Activated T-helper 1 cell treated with anti-CD3 and anti-CD28 coated beads, Interleukin-12 subunit alpha, Interleukin-12 subunit beta, Interleukin-2, Interleukin-4 antibody, amounts not matched to agents 30 ng/mL and 10 ng/mL and 1 ng/mL, durations not matched to agents 14 hours and 24 hours and 36 hours (primary cell): ENCODE measurements around the gene RXRG. TPM values are rescaled to one million over a fixed set of nuclear protein-coding genes. Genes with fewer than 3 reads are reported as not detected.

Experiments
- DNase-seq: peaks from one replicate; pipeline ENCODE4 v3.0.0; 2021; ENCODE audit warnings: low spot score
- H3K27ac Mint-ChIP-seq: one replicate; pipeline ENCODE4 v1.8.0; 2021; ENCODE audit warnings: mild to moderate bottlenecking, mixed read lengths
- H3K27me3 Mint-ChIP-seq: one replicate; pipeline ENCODE4 v1.8.0; 2022; ENCODE audit warnings: mild to moderate bottlenecking, moderate library complexity, mixed read lengths; ENCODE audit not compliant: insufficient read depth
- H3K36me3 Mint-ChIP-seq: one replicate; pipeline ENCODE4 v1.8.0; 2021; ENCODE audit warnings: low read depth, mixed read lengths
- H3K4me1 Mint-ChIP-seq: one replicate; pipeline ENCODE4 v1.8.0; 2021; ENCODE audit warnings: low read depth, mixed read lengths
- H3K4me3 Mint-ChIP-seq: one replicate; pipeline ENCODE4 v1.8.0; 2021; ENCODE audit warnings: mild to moderate bottlenecking, moderate library complexity, mixed read lengths
- H3K9me3 Mint-ChIP-seq: one replicate; pipeline ENCODE4 v1.8.0; 2021; ENCODE audit warnings: mixed read lengths
- intact Hi-C: fragments of 100-400 bp; cut with micrococcal nuclease; formaldehyde crosslinking; loops from one replicate; pipeline ENCODE4 v1.15.1; 2024
- total RNA-seq: library from RNA; stranded (reverse); gene quantifications from 2 replicates; pipeline ENCODE4 v1.2.3, GENCODE V29; 2022

Gene RXRG
- total RNA-seq, 1 donor from 2014 or later: not detected

DNA sequence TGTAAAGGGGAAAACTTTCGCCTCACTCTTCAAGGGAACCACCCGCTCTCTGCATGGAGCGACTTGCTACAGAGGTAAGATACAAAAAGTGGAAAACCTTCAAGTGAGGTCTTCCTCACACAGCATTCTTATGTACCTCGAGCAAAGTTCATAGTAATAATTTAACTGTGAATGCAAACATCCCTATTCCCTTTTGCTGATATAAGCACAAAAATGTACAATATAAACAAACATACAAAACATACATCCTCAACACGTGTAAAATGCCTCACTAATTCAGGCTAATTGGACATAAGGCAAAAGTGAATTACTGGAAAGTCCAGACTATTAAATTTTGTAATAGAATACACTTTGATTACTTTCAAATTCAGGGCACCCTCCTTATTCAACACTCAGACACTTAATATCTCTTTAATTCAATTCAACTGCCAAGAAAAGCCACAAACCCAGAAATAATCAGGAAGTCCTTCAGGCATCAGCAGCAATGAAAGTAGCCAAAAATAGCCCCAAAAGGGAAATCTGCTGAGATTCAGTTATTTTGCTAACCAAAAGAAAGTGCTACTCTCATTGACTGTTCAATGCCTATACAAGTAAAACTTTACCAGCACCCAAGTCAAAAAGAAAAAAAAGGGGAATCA, 73.2 kb downstream of the RXRG start:
- Mint-ChIP-seq H3K27ac (no peak overlapping the region), H3K4me1 (peaks cover 6% of the 10 kb centered on the region), H3K27me3 (peaks cover 50% of the 10 kb centered on the region), H3K36me3 (no peaks in the 10 kb centered on the region), H3K9me3 (no peaks in the 10 kb centered on the region), H3K4me3 (no peak overlapping the region)
- no peak for DNase-seq
- intact Hi-C loops: no loop called here

DNA sequence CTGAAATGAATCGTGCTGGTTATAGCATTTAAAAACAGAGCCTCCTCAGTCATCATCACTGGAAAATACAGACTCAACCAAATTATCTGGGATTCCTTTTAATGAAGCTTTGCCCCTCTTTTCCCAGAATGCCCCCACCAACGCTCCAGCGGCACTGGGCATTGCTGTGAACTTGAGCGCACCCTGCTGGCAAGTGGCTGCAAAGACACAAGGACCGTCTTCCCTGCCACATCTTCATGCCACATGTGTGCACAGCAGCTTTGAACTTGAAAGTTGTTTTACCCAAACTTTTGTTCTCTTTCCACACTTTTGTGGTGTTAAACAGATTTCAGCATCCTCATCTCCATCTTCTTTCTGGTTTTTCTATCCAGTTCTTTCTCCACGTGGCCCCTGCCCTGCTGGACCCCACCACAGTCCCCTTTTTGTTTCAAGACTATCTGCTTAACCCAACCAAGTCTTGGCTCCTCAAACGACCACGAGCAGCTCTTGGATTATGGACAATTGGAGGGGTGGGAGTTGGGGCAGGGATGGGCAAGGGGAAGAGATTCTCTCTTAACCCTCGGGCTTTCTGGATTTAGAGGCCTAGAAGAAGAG, 75.6 kb downstream of the RXRG start:
- H3K27ac Mint-ChIP-seq: no peak overlapping the region
- intact Hi-C loops: no loop called here
- H3K4me3 Mint-ChIP-seq: no peak overlapping the region
- no peaks in the 10 kb centered on the region for H3K9me3 Mint-ChIP-seq
- H3K27me3 Mint-ChIP-seq: peaks cover 34% of the 10 kb centered on the region
- H3K4me1 Mint-ChIP-seq: no peaks in the 10 kb centered on the region
- DNase-seq: peak; percentile 15
- no peaks in the 10 kb centered on the region for H3K36me3 Mint-ChIP-seq

DNA sequence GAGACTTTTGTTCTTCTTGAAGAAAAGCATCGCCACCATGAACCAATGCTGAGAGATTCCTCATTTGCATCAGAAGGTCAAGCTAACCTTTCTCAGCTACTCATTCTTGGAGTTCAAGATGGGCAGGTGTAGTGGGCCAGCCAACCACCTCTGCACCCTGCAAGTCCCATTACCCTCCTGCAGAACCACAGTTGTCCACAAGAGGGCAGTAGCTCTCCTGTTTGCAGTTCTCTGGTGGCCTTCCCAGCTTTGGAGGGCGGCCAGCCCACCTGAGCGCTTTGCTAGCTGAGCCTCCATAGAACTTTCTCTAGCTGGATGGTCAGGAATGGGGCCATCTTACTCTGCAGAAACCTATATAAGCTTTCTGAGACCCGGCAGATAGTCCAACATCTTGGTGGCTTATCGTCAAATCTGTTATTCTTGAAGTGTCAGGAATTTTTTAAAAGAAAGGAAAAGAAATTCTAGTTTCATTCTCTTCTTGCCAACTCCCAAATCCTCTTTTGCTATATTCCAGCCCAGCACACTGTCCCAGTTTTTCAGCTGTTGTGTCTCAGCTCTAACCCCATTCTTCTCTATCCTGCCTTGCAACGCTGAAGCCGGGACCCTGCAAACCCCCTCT, 77.4 kb downstream of the RXRG start:
- H3K36me3 Mint-ChIP-seq: no peaks in the 10 kb centered on the region
- H3K27ac Mint-ChIP-seq: no peak overlapping the region

DNA sequence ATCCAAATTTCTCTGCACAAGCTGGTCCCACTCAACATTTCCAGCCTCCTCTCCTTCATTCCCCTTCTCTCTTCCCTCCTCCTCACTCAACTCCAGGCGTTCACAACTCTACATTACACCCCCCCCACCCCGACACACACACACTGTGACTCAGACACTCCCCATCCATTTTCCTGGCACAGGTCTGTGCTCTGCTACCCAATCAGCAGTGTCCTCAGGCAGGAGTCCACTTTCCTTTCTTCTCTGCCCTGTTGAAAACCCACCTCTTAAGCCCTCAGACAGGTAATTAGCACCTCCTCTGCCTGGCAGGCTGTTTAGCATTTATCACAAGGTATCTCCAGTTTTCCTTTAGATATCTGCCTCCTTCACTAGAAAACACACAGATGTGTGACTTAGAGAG, 79.6 kb downstream of the RXRG start:
- no peak for DNase-seq
- H3K36me3 Mint-ChIP-seq: no peaks in the 10 kb centered on the region
- H3K4me3 Mint-ChIP-seq: no peak overlapping the region
- H3K4me1 Mint-ChIP-seq: no peaks in the 10 kb centered on the region
- intact Hi-C loops: no loop called here
- no peak overlapping the region for H3K27ac Mint-ChIP-seq
- H3K27me3 Mint-ChIP-seq: peaks cover 23% of the 10 kb centered on the region
- H3K9me3 Mint-ChIP-seq: no peaks in the 10 kb centered on the region

More for the DNA sequence above, 77.4 kb downstream of the RXRG start:
- peak; percentile 48 for DNase-seq
- H3K4me1 Mint-ChIP-seq: no peaks in the 10 kb centered on the region
- peaks cover 27% of the 10 kb centered on the region for H3K27me3 Mint-ChIP-seq
- H3K4me3 Mint-ChIP-seq: no peak overlapping the region
- H3K9me3 Mint-ChIP-seq: no peaks in the 10 kb centered on the region
- intact Hi-C loops: loop anchor here (1.0 kb wide), 1 partner anchor 226 kb away; no protein-coding TSS in a partner anchor

DNA sequence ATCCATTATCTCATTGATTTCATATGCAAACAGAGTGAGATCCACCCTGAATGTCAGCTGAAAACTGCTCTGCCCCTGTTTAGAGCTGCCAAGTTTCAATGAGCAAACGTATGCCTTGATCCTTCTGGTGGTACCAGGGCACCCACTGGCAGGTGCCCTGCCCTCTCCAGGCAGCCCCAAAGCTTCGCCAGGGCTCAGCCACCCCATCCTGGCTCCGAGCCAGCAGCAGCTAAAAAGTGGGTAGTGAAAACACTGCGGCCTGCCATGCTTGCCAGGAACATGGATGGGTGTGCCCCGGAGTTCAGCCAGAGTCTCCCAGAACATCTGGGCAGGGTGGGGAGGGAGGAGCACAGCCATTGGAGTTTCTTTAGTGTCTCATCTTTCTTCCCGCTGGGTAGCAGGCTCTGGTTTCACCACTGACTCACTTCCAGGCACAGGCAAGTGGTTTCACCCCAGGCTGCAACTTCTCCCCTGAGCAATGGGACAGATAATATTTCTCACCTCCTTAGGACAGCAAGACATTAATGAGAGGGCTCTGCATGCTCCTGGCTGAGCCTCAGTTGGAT, 80.3 kb downstream of the RXRG start:
- intact Hi-C loops: no loop called here
- no peaks in the 10 kb centered on the region for H3K36me3 Mint-ChIP-seq
- no peak overlapping the region for H3K4me3 Mint-ChIP-seq
- DNase-seq: no peak
- no peak overlapping the region for H3K27ac Mint-ChIP-seq
- H3K9me3 Mint-ChIP-seq: no peaks in the 10 kb centered on the region
- H3K27me3 Mint-ChIP-seq: peaks cover 24% of the 10 kb centered on the region
- H3K4me1 Mint-ChIP-seq: no peaks in the 10 kb centered on the region

DNA sequence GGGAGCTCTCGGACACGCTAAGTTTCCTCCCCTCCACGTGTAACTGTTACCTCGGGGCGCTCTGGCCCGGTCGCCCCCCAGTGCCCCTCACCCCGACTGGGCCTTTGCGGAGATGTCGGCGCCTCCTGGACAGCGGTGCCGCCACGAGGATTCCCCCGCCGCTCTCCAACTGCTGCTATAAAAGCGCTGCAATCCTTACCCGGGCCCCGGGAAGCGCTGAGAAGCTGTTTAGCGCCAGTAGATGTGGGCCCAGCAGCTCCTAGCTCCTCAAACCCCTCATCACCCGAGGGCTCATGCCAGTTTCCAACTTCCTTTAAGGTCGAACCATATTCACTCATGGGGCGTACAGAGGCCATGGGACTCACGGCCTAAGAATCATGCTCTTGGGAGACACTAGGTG, 88.0 kb downstream of the RXRG start:
- DNase-seq: no peak
- Mint-ChIP-seq H3K27ac (no peak overlapping the region), H3K27me3 (peaks cover 68% of the 10 kb centered on the region), H3K4me3 (no peak overlapping the region), H3K4me1 (no peaks in the 10 kb centered on the region), H3K36me3 (no peaks in the 10 kb centered on the region), H3K9me3 (no peaks in the 10 kb centered on the region)
- intact Hi-C loops: no loop called here

DNA sequence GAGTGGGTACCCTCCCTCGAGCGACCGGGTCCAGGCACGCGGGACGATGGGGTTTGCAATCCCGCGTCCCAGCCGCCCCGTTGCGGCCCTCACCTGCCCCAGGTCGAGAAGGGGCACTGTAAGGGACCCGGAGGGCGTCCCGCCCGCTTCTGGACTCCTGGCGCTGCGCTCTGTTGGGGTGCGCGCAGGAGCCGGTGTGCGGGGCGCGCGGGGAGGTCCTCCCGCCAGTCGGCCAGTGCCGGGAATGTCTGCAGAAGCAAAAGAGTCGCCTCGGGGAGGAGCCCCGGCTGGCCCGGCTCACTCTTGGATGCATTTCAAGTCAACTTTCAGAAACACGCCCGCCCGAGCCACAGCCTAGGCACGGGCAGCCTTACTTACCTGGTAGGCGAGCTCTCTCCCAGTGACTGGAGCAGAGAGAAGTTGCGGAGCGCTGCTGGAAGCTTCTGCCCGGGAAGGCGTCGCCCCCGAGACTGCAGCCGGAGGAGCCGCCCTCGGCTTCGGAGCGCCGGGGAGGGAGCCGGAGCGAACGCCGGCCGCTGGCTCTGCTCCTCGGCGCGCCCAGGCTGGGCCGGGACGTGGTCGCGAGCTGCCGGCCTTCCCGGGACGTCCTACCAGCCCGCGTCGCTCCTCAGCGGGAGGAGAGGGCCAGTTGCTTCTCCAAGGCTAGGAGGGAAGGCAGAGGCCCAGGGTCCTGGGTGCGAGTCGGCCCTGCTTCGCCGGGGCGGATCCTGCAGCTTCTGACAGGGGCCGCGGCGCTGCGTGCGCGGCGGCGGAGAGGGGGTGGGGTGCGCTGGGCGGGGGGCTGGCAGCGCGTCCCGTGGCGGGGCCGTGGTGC, 88.7 kb downstream of the RXRG start, which contains the start of gene LMX1A:
Gene LMX1A (minus strand): TSS at position 739 of the 835 bp plus-strand sequence. CDS start 1,156 bp downstream, outside the sequence.
- H3K4me3 Mint-ChIP-seq: no peak within 1 kb of the TSS
- no peak for DNase-seq
- no peaks in the 10 kb centered on the region for H3K36me3 Mint-ChIP-seq
- peaks cover 75% of the 10 kb centered on the region for H3K27me3 Mint-ChIP-seq
- H3K27ac Mint-ChIP-seq: peak within 1 kb of the TSS; percentile 58
- H3K9me3 Mint-ChIP-seq: no peaks in the 10 kb centered on the region
- no peaks in the 10 kb centered on the region for H3K4me1 Mint-ChIP-seq
- intact Hi-C loops: no loop called here

DNA sequence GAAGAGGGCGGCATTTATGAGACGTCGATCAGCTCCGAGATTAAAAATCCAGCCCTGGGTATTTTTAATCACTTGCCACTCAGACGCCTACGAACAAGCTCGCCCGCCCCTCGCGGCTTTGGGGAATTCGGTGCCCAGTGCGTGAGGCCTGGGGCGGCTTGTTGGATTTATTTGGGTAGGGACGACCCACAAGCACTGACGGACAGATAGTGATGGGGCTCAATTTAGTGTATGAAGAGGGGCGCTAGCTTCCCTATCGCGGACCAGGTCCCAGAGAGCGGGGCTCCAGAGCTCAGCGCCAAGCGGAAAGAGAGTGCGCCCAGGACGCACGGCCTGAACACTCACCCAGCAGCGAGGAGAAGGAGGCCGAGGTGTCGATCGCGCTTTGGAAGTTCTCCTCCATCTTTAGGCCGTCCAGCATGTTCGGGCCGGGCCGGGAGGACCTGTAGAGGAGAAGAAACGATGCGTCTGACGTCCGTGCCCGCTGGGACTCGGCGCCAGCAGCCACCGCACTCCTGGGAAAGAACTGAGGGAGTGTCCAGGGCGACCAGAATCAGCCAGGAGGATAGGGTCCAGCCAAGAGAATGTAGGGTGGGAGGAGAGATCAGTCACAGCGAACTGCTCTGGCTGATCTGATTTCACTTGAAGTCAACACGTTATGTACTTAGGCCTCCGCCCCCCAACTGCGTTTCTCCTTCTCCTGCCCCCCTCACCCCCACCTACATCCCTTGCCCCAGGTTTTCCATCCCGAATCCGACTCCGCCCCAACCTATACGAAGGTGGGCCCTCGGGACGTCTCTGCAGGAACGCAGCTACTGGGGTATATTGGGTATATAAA, 89.6 kb downstream of the RXRG start:
- intact Hi-C loops: no loop called here
- Mint-ChIP-seq H3K9me3 (no peaks in the 10 kb centered on the region), H3K27me3 (peaks cover 78% of the 10 kb centered on the region), H3K27ac (peak overlapping the region; percentile 61), H3K36me3 (no peaks in the 10 kb centered on the region), H3K4me3 (no peak overlapping the region), H3K4me1 (no peaks in the 10 kb centered on the region)
- DNase-seq: no peak

DNA sequence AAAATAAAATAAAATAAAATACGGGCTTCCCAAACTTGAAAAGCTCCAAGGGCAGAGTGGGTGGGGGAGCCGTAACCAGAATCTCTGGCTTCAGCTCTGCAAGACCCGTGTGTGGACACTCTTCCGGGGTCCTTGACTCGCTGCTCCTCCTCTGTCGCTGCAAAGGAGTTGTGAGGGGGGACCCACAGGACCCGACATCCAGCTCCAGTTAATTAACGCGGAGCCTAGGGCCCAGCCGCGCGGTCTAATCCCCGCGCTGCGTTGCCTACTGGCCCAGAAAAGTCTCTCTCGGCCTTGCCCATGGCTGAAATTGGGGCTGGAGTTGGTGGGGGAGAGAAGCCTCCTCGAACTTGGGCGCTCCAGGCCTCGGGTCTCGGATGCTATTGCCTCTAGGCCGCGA, 90.2 kb downstream of the RXRG start:
- intact Hi-C loops: loop anchor here (5.0 kb wide), 1 partner anchor 117 kb away; no protein-coding TSS in a partner anchor
- no peak for DNase-seq
- Mint-ChIP-seq H3K36me3 (no peaks in the 10 kb centered on the region), H3K9me3 (no peaks in the 10 kb centered on the region), H3K4me3 (no peak overlapping the region), H3K27me3 (peaks cover 83% of the 10 kb centered on the region), H3K4me1 (no peaks in the 10 kb centered on the region), H3K27ac (no peak overlapping the region)

DNA sequence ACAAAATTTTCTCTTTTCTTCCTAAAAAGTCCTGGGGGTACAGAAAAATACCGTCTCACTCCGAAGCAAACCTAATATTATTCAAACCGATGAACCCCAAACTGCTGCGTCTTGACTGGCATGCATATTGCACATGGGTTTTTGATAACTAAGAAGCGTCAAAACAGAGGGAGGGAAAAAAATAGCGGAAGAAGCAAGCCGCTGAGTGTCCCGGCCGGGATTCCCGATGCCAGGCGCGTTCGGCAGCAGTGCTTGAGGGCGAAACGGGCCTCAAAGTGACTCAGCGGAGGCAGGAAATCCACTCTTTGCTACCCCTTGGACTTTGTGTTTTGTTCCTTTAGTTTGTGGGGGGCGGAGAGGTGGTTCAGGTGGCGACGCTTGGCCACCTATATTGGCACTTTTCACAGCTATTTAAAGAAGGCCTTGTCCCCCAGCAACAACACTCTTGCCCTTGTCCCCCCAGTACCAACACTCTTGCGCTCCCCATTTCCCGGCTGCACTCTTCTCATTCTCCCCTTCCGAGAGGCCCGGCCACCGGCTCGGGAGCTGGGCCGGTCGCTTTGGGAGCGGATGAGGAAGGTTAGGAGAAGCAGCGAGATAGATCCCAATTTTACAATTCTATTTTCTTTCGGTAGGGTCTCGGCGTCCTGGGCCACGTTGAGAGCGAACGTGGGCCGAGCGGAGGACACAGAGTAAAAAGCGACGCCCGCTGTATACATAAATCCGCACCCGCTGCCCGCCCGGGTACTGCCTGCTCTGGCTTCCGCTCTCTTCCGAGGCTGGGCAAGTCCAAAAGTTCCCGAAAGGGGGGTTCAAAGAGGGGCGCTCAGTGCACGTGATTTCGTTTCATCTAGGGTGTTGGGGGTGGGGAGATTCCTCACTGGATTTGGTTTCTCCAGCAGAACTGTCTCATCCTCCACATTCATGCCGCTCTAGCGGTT, 90.9 kb downstream of the RXRG start:
- H3K27ac Mint-ChIP-seq: peak overlapping the region; percentile 55
- DNase-seq: no peak
- H3K9me3 Mint-ChIP-seq: no peaks in the 10 kb centered on the region
- H3K27me3 Mint-ChIP-seq: peaks cover 78% of the 10 kb centered on the region
- no peaks in the 10 kb centered on the region for H3K36me3 Mint-ChIP-seq
- no peaks in the 10 kb centered on the region for H3K4me1 Mint-ChIP-seq
- no peak overlapping the region for H3K4me3 Mint-ChIP-seq
- intact Hi-C loops: loop anchor here (5.0 kb wide), 1 partner anchor 117 kb away; no protein-coding TSS in a partner anchor
